ENCODE data around the gene FCER2. TPM values are rescaled to one million over a fixed set of nuclear protein-coding genes. Genes with fewer than 3 reads are reported as not detected.

Gene FCER2
- total and polyA plus RNA-seq, 2 of the 4 experiments (the other 2 are of a cell fraction): not detected

GRCh38 chr19:7718668-7719067 lies 16.7 kb upstream of the FCER2 start:
- H2BK120ac ChIP-seq (ENCODE audit: low read depth, low read length): no peak overlapping the region
- no peak overlapping the region for H2BK15ac ChIP-seq (ENCODE audit: low read depth, low read length)
- peaks cover 12% of the 10 kb centered on the region for H3K27me3 ChIP-seq (ENCODE audit: control insufficient read depth, insufficient read depth, low read length)
- BruUV-seq (replicated peaks): no TSS peak
- dilution Hi-C loops (cut with HindIII; ENCODE audit: low sequenced_read_pairs, unreplicated experiment) (no loop called here), in situ Hi-C loops (cut with MboI; ENCODE audit: low sequenced_read_pairs) (no loop called here), intact Hi-C loops (cut with micrococcal nuclease) (no loop called here)
- DNase-seq (no peak), ATAC-seq (ENCODE audit: low read depth) (no peak)
- H3K23ac ChIP-seq (ENCODE audit: low read depth, low read length): no peak overlapping the region
- H2AK5ac ChIP-seq (ENCODE audit: low read depth, low read length): no peak overlapping the region
- H2BK20ac ChIP-seq (ENCODE audit: low read depth, low read length): no peak overlapping the region
- no peaks in the 10 kb centered on the region for H3K36me3 ChIP-seq (ENCODE audit: control insufficient read depth, insufficient read depth, low read length)
- H3K4me3 ChIP-seq (ENCODE audit: insufficient read depth, low read depth, low read length): no peak overlapping the region
- no peak overlapping the region for H3K14ac ChIP-seq (replicated peaks; ENCODE audit: low read depth, low read length)
- CTCF ChIA-PET: no interaction called here
- no peak for TF ChIP-seq SMC3 (IDR thresholded peaks at IDR 0.05; ENCODE audit: low read depth, low read length)
- H3K9ac ChIP-seq (ENCODE audit: low read depth, low read length): no peak overlapping the region
- no peaks in the 10 kb centered on the region for H4K20me1 ChIP-seq (ENCODE audit: insufficient read depth, low read length)
- H4K91ac ChIP-seq (ENCODE audit: insufficient read depth, low read depth, low read length): no peak overlapping the region
- no CpG with 5 or more reads among the region's 8 CpGs for WGBS, 2 experiments (ENCODE audit: extremely low coverage in 2 of 2, insufficient read length in 1 of 2)
- peaks cover 2% of the 10 kb centered on the region; the same call in 1 of the 2 replicates for H3K9me3 ChIP-seq (ENCODE audit: control insufficient read depth, insufficient read depth, low read length)
- H3K18ac ChIP-seq (ENCODE audit: low read depth, low read length): no peak overlapping the region
- no peak overlapping the region for H3K4me2 ChIP-seq (ENCODE audit: low read depth, low read length)
- no peak overlapping the region for H4K8ac ChIP-seq (ENCODE audit: low read depth in 2 of 2, low read length in 2 of 2)
- H3K56ac ChIP-seq (ENCODE audit: extremely low read depth, insufficient read depth, low read length): no peak overlapping the region
- no peak overlapping the region for H3K27ac ChIP-seq (ENCODE audit: insufficient read depth, low read length)
- H2AK9ac ChIP-seq (replicated peaks; ENCODE audit: low read depth, low read length, poor library complexity): no peak overlapping the region
- H3K4me1 ChIP-seq (ENCODE audit: control insufficient read depth, insufficient read depth, low read length): no peaks in the 10 kb centered on the region
- no peaks in the 10 kb centered on the region for H3K79me1 ChIP-seq (ENCODE audit: low read depth in 1 of 2, low read length in 2 of 2)
- no peak overlapping the region for H4K5ac ChIP-seq (ENCODE audit: low read depth, low read length)
- no peak overlapping the region for H2AFZ ChIP-seq (replicated peaks; ENCODE audit: low read length, poor library complexity)
- POLR2A ChIA-PET (ENCODE audit: unreplicated experiment): no interaction called here
- no peaks in the 10 kb centered on the region for H3K9me1 ChIP-seq (ENCODE audit: insufficient read depth, low read length)
- H2BK5ac ChIP-seq (ENCODE audit: low read depth, low read length, poor library complexity, severe bottlenecking): no peak overlapping the region
- H3K4ac ChIP-seq (ENCODE audit: low read depth, low read length): no peak overlapping the region
